PC-9 (cell line): ENCODE measurements around the gene LINGO1. TPM values are rescaled to one million over a fixed set of nuclear protein-coding genes. Genes with fewer than 3 reads are reported as not detected.

Source experiments
- BruUV-seq: library from RNA; stranded (reverse); fragments of 400-500 nt; replicated peaks from 2 replicates; lab custom pipeline; 2021; lab: Mats Ljungman, UMichigan
- CTCF ChIA-PET: fragments of 300-600 bp; sonication (Branson Sonifier 250); formaldehyde crosslinking; loops from one replicate; lab custom pipeline; 2022; ENCODE audit warnings: antibody characterized with exemption; lab: Charles Lee
- POLR2A ChIA-PET: fragments of 300-600 bp; sonication (Branson Sonifier 250); formaldehyde crosslinking; loops from one replicate; lab custom pipeline; 2022; ENCODE audit warnings: antibody characterized with exemption; ENCODE audit not compliant: unreplicated experiment; lab: Charles Lee
- DNase-seq, 2 experiments: peaks; one replicate each; pipeline versions ENCODE4 v3.0.0 to v3.0.0-alpha.2; 2015 to 2022; ENCODE audit warnings: mixed read lengths in 1 of 2
- H2AFZ ChIP-seq: fragments of 200-600 bp; sonication (generic); 2 replicates; pipeline ENCODE4 v1.8.1; 2017; ENCODE audit warnings: antibody characterized with exemption
- H3F3A ChIP-seq: fragments of 200-600 bp; sonication (generic); 2 replicates; pipeline ENCODE4 v1.8.1; 2017; ENCODE audit warnings: antibody characterized with exemption, mild to moderate bottlenecking, low read depth; ENCODE audit not compliant: insufficient read depth
- H3K27ac ChIP-seq: fragments of 200-600 bp; sonication (generic); 2 replicates; pipeline ENCODE4 v1.6.1; 2016; ENCODE audit warnings: mixed run types
- H3K27me3 ChIP-seq: fragments of 200-600 bp; sonication (generic); 2 replicates; pipeline ENCODE4 v1.6.1; 2016; ENCODE audit warnings: low read depth, mixed run types; ENCODE audit not compliant: insufficient read depth
- H3K36me3 ChIP-seq: fragments of 200-600 bp; sonication (generic); 2 replicates; pipeline ENCODE4 v1.6.1; 2016; ENCODE audit warnings: low read depth, mixed run types
- H3K4me1 ChIP-seq: fragments of 200-600 bp; sonication (generic); replicated peaks from 2 replicates; pipeline ENCODE4 v1.6.1; 2016; ENCODE audit warnings: mixed run types; ENCODE audit not compliant: insufficient read depth
- H3K4me2 ChIP-seq: fragments of 200-600 bp; sonication (generic); 2 replicates; pipeline ENCODE4 v1.6.1; 2017; ENCODE audit warnings: mixed run types
- H3K4me3 ChIP-seq: fragments of 200-600 bp; sonication (generic); 2 replicates; pipeline ENCODE4 v1.6.1; 2016; ENCODE audit warnings: mixed run types
- H3K79me2 ChIP-seq: fragments of 200-600 bp; sonication (generic); 2 replicates; pipeline ENCODE4 v1.6.1; 2017; ENCODE audit warnings: low read depth, mixed run types
- H3K9me2 ChIP-seq: fragments of 200-600 bp; sonication (generic); 2 replicates; pipeline ENCODE4 v1.8.1; 2017; ENCODE audit warnings: mild to moderate bottlenecking; ENCODE audit not compliant: insufficient read depth
- H3K9me3 ChIP-seq: fragments of 200-600 bp; sonication (generic); 2 replicates; pipeline ENCODE4 v1.8.1; 2016; ENCODE audit warnings: low read depth; ENCODE audit not compliant: insufficient read depth
- H4K20me1 ChIP-seq: fragments of 200-600 bp; sonication (generic); 2 replicates; pipeline ENCODE4 v1.8.1; 2017; ENCODE audit not compliant: insufficient read depth
- EZH2 ChIP-seq: fragments of 200-600 bp; sonication (generic); IDR thresholded peaks from 2 replicates; pipeline ENCODE4 v1.8.0; 2017; ENCODE audit warnings: antibody characterized with exemption, low read depth
- intact Hi-C: fragments of 100-400 bp; cut with micrococcal nuclease; formaldehyde crosslinking; loops from one replicate; pipeline ENCODE4 v1.10.0; 2022; ENCODE audit not compliant: unreplicated experiment
- total RNA-seq: library from RNA; stranded (reverse); gene quantifications from 2 replicates; pipeline ENCODE4 v1.2.3, GENCODE V29; 2021
- TF ChIP-seq, protein P1 (sequence below): fragments of 200-600 bp; sonication (generic); conservative IDR thresholded peaks from 2 replicates; pipeline ENCODE4 v1.6.1; 2017; ENCODE audit warnings: mixed run types, antibody characterized with exemption, mild to moderate bottlenecking, moderate library complexity

Gene LINGO1
- total RNA-seq, 1 experiment from 2014 or later: not detected

DNA sequence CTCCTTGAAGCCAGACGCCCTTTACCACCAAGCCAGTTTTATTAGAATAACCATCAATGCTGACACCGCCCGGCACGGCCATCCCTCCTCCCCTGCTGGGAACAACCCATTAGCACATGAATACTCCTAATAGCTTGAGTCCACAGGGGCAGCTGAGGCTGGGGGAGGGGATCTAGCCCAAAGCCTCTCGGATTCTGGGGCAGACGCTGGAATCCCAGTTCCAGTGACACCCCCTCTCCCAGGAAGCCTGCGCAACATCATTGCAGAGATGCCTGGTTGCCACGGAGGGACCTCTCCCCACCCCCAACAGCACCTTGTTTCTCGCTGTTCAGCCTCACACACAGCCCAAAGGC is 1.2 kb upstream of the LINGO1 start:
- Histone ChIP-seq H3K79me2 (no peaks in the 10 kb centered on the region), H4K20me1 (no peaks in the 10 kb centered on the region), H3F3A (no peaks in the 10 kb centered on the region), H3K4me1 (no peaks in the 10 kb centered on the region), H2AFZ (no peak overlapping the region), H3K4me2 (peak overlapping the region; percentile 90), H3K9me3 (no peaks in the 10 kb centered on the region), H3K27me3 (peaks cover 54% of the 10 kb centered on the region), H3K4me3 (no peak overlapping the region), H3K27ac (no peak overlapping the region), H3K36me3 (no peaks in the 10 kb centered on the region), H3K9me2 (no peaks in the 10 kb centered on the region)
- BruUV-seq: no TSS peak
- DNase-seq: no peak
- ChIA-PET POLR2A (no interaction called here), CTCF (interaction anchor here (0.9 to 1.5 kb wide), 2 partner anchors 187 to 190 kb away, joined by 3 to 9 read pairs; no protein-coding TSS in a partner anchor)
- intact Hi-C loops: loop anchor here (1.0 to 5.0 kb wide), 3 partner anchors 187 to 515 kb away; no protein-coding TSS in a partner anchor
- no peak for TF ChIP-seq EZH2
- TF ChIP-seq, protein P1, sequence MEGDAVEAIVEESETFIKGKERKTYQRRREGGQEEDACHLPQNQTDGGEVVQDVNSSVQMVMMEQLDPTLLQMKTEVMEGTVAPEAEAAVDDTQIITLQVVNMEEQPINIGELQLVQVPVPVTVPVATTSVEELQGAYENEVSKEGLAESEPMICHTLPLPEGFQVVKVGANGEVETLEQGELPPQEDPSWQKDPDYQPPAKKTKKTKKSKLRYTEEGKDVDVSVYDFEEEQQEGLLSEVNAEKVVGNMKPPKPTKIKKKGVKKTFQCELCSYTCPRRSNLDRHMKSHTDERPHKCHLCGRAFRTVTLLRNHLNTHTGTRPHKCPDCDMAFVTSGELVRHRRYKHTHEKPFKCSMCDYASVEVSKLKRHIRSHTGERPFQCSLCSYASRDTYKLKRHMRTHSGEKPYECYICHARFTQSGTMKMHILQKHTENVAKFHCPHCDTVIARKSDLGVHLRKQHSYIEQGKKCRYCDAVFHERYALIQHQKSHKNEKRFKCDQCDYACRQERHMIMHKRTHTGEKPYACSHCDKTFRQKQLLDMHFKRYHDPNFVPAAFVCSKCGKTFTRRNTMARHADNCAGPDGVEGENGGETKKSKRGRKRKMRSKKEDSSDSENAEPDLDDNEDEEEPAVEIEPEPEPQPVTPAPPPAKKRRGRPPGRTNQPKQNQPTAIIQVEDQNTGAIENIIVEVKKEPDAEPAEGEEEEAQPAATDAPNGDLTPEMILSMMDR: no peak

DNA sequence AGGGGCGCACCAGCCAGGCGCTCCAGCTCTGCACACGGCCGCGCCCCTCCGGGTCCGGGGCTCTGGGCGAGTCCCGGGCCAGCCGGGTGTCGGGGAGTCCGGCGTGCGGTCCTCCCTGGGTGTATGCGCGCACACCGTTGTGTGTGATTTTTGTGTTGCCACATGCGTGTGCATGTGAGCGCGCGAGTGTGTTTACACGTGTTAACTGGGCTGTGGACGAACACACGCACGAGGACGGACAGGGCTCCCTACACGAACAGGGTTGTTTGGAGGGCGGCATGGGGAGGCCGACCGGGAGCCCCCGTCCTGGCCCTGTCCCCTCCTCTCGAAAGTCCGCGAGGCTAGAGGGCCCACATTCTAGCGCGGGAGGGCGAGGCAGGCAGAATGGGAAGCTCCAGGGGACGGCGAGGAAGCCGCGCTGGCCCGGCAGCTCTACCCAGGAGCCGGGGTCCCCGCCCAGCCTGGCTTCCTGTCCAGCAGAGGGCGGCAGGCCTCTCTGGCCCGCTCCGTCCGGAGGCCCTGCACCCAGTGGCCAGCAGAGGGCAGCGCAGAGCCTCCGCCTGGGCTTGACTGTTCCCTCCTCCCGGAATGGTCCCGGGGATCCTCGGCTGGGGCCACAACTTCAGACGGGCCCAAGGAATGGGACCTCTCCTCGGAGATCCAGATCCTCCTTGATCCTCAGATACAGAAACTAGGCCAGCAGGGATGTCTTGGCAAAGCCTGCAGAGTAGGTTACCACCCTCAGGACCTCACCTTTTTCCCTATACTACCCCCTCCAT is 611 bp upstream of the LINGO1 start:
- Histone ChIP-seq H3K36me3 (no peaks in the 10 kb centered on the region), H3K9me2 (no peaks in the 10 kb centered on the region), H3K27me3 (peaks cover 52% of the 10 kb centered on the region), H3F3A (no peaks in the 10 kb centered on the region), H3K4me2 (peak overlapping the region; percentile 90), H3K4me1 (no peaks in the 10 kb centered on the region), H3K4me3 (peak overlapping the region; percentile 42; the same call in 1 of the 2 replicates), H2AFZ (peak overlapping the region; percentile 72; the same call in 1 of the 2 replicates), H3K27ac (no peak overlapping the region), H4K20me1 (no peaks in the 10 kb centered on the region), H3K79me2 (no peaks in the 10 kb centered on the region), H3K9me3 (no peaks in the 10 kb centered on the region)
- POLR2A ChIA-PET: no interaction called here
- peak; percentile 43 to 90 for DNase-seq
- intact Hi-C loops: loop anchor here (1.0 to 5.0 kb wide), 3 partner anchors 188 to 514 kb away; no protein-coding TSS in a partner anchor
- TF ChIP-seq, protein P1: peak; percentile 96
- TF ChIP-seq EZH2: peak; percentile 73; the same call in 1 of the 2 replicates
- CTCF ChIA-PET: interaction anchor here (0.7 to 1.5 kb wide), 5 partner anchors 9 to 576 kb away, joined by 3 to 9 read pairs (median 4); no protein-coding TSS in a partner anchor
- BruUV-seq: no TSS peak

DNA sequence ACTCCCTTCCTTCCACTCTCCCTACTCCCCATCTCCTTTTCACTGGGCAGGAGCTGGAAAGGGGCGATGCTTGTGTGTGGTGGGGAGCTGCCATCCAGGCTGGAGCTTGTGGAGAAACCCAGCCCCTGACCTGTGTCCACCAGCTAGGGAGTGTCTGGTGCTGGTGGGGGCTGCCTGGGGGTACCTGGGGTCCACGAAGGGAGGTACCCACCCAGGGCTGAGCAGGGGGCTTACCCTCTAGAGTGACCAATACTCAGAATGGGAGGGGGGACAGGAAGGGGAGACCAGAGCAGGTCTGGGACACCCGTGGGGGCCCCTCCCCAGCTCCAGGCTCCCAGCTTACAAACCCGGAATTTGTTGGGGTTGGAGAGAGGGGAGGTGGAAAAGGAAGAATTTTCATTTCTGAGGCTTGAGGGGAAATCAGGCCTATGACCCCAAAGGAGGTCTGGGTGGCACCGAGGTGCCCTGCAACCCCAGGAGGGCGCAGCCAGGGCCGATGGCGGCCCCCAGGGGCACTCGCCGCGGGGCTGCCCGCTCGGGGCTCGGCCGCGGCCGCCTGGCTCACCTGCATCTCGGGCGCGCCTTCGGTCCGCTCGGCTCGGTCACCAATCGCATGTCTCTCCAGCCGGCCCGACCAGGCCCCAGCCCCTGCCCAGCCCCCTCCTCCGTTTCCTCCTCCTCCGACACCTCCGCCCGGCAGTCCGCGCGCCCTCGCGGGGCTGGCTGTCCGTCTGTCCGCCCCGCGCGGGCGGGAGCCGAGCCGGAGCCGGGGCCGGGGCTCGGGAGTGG is 773 bp downstream of the LINGO1 start:
- Histone ChIP-seq H3K79me2 (no peaks in the 10 kb centered on the region), H3K4me2 (no peak overlapping the region), H3F3A (no peaks in the 10 kb centered on the region), H4K20me1 (no peaks in the 10 kb centered on the region), H3K9me3 (no peaks in the 10 kb centered on the region), H3K4me1 (no peaks in the 10 kb centered on the region), H3K9me2 (no peaks in the 10 kb centered on the region), H3K27ac (no peak overlapping the region), H3K27me3 (peaks cover 50% of the 10 kb centered on the region), H3K4me3 (no peak overlapping the region), H3K36me3 (no peaks in the 10 kb centered on the region), H2AFZ (no peak overlapping the region)
- DNase-seq: no peak
- ChIA-PET CTCF (interaction anchor here (0.8 kb wide), 1 partner anchor 189 kb away, joined by 4 read pairs; no protein-coding TSS in a partner anchor), POLR2A (no interaction called here)
- intact Hi-C loops: loop anchor here (5.0 kb wide), 1 partner anchor 245 kb away; no protein-coding TSS in a partner anchor
- TF ChIP-seq, protein P1: no peak
- no peak for TF ChIP-seq EZH2
- no TSS peak for BruUV-seq
